Trophoblast cell (in vitro differentiated cells and primary cell): ENCODE results near the gene C1D.

Experiments
- DNase-seq, 2 donors: peaks; one replicate each; pipeline ENCODE4 v3.0.0-alpha.2; 2016
- H2AFZ ChIP-seq: 2 replicates; pipeline ENCODE4 v1.6.1; 2013; ENCODE audit warnings: low read length, moderate library complexity, mild to moderate bottlenecking; ENCODE audit not compliant: insufficient read depth, poor library complexity
- H2AK5ac ChIP-seq: 2 replicates; pipeline ENCODE4 v1.6.1; 2013; ENCODE audit warnings: mild to moderate bottlenecking, low read length
- H2BK120ac ChIP-seq: 2 replicates; pipeline ENCODE4 v1.6.1; 2013; ENCODE audit warnings: low read length, mild to moderate bottlenecking, moderate library complexity; ENCODE audit not compliant: insufficient read depth, poor library complexity
- H2BK12ac ChIP-seq: 2 replicates; pipeline ENCODE4 v1.6.1; 2013; ENCODE audit warnings: mild to moderate bottlenecking, low read length, moderate library complexity
- H2BK5ac ChIP-seq: 2 replicates; pipeline ENCODE4 v1.6.1; 2013; ENCODE audit warnings: low read length, low read depth, moderate library complexity, mild to moderate bottlenecking; ENCODE audit not compliant: poor library complexity
- H3K14ac ChIP-seq: 2 replicates; pipeline ENCODE4 v1.6.1; 2013; ENCODE audit warnings: mild to moderate bottlenecking, low read length
- H3K18ac ChIP-seq: 2 replicates; pipeline ENCODE4 v1.6.1; 2013; ENCODE audit warnings: mild to moderate bottlenecking, low read length
- H3K23ac ChIP-seq: 2 replicates; pipeline ENCODE4 v1.6.1; 2013; ENCODE audit warnings: low read length
- H3K27ac ChIP-seq: 2 replicates; pipeline ENCODE4 v1.5.1; 2013; ENCODE audit warnings: low read depth, mild to moderate bottlenecking, inconsistent platforms, low read length, moderate library complexity
- H3K27me3 ChIP-seq: 2 replicates; pipeline ENCODE4 v1.6.1; 2013; ENCODE audit warnings: inconsistent platforms, mild to moderate bottlenecking, low read length, moderate library complexity; ENCODE audit not compliant: insufficient read depth
- H3K36me3 ChIP-seq, 2 experiments: 1 replicate in 1 of 2; 2 replicates in 1 of 2; pipeline ENCODE4 v1.6.1; 2013; ENCODE audit warnings: low read length in 2 of 2, mild to moderate bottlenecking in 2 of 2, moderate library complexity in 1 of 2; ENCODE audit not compliant: insufficient read depth in 2 of 2, control insufficient read depth in 1 of 2
- H3K4ac ChIP-seq: 2 replicates; pipeline ENCODE4 v1.6.1; 2013; ENCODE audit warnings: low read depth, mild to moderate bottlenecking, low read length, moderate library complexity
- H3K4me1 ChIP-seq, 2 experiments: 1 replicate in 1 of 2; 2 replicates in 1 of 2; pipeline ENCODE4 v1.6.1; 2013; ENCODE audit warnings: low read length in 2 of 2, mild to moderate bottlenecking in 2 of 2, moderate library complexity in 1 of 2; ENCODE audit not compliant: insufficient read depth in 2 of 2, control insufficient read depth in 1 of 2
- H3K4me2 ChIP-seq: 2 replicates; pipeline ENCODE4 v1.6.1; 2013; ENCODE audit warnings: inconsistent platforms, mild to moderate bottlenecking, low read length, moderate library complexity
- H3K4me3 ChIP-seq: 2 replicates; pipeline ENCODE4 v1.5.1; 2013; ENCODE audit warnings: mild to moderate bottlenecking, low read depth, low read length, inconsistent platforms
- H3K79me1 ChIP-seq: one replicate; pipeline ENCODE4 v1.6.1; 2013; ENCODE audit warnings: low read length
- H3K79me2 ChIP-seq: 2 replicates; pipeline ENCODE4 v1.6.1; 2013; ENCODE audit warnings: low read length, mild to moderate bottlenecking; ENCODE audit not compliant: control insufficient read depth, insufficient read depth, poor library complexity
- H3K9ac ChIP-seq: 2 replicates; pipeline ENCODE4 v1.6.1; 2013; ENCODE audit warnings: mild to moderate bottlenecking, low read length
- H3K9me3 ChIP-seq: 2 replicates; pipeline ENCODE4 v1.6.1; 2013; ENCODE audit warnings: low read depth, mild to moderate bottlenecking, control low read depth, inconsistent platforms, low read length; ENCODE audit not compliant: insufficient read depth
- H4K12ac ChIP-seq: 2 replicates; pipeline ENCODE4 v1.6.1; 2013; ENCODE audit warnings: low read depth, mild to moderate bottlenecking, low read length, moderate library complexity
- H4K8ac ChIP-seq: 2 replicates; pipeline ENCODE4 v1.6.1; 2013; ENCODE audit warnings: low read depth, mild to moderate bottlenecking, low read length, moderate library complexity
- H4K91ac ChIP-seq: one replicate; pipeline ENCODE4 v1.6.1; 2013; ENCODE audit warnings: low read depth, mild to moderate bottlenecking, low read length, moderate library complexity
- WGBS: extraction: QIAGEN DNeasy Blood & Tissue Kit; methylation state at CpG from one replicate; pipeline ENCODE4 v1.1.7; 2013; ENCODE audit warnings: missing lambda C conversion rate; ENCODE audit not compliant: insufficient read length, insufficient coverage; ENCODE audit errors: extremely low coverage; 5-methylcytosine and 5-hydroxymethylcytosine counted together

The C1D gene

DNA sequence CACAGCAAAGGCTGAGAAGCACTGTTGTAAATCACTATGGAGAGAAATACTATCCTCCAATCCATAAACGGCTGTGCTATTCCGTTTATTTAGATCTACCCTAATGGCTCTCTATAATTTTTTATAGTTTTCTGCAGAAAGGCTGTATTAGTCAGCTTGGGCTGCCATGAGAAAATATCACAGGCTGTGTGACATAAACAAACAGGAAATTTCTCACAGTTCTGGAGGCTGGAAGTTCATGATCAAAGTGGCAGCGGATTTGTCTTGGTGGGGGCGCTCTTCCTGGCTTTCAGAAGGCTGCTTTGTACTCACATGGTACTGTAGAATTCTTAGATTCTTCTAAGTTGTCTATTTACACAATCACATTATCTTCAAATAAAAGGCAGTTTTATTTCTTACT, 44.1 kb downstream of the C1D start:
- no peak overlapping the region for H3K27ac ChIP-seq
- H2BK120ac ChIP-seq, result no peak overlapping the region
- H2AFZ ChIP-seq, result no peak overlapping the region
- no peak overlapping the region for H3K4me3 ChIP-seq
- no peak overlapping the region for H3K14ac ChIP-seq
- DNase-seq, result no peak
- H4K8ac ChIP-seq, result no peak overlapping the region
- H4K12ac ChIP-seq, result no peak overlapping the region
- no peak overlapping the region for H2AK5ac ChIP-seq
- H3K23ac ChIP-seq, result no peak overlapping the region
- no peak overlapping the region for H2BK12ac ChIP-seq
- H3K9ac ChIP-seq, result no peak overlapping the region
- no peak overlapping the region for H3K4me2 ChIP-seq
- no peaks in the 10 kb centered on the region for H3K27me3 ChIP-seq
- H3K36me3 ChIP-seq, result no peaks in the 10 kb centered on the region
- WGBS, result no CpG with 5 or more reads among the region's 4 CpGs
- no peaks in the 10 kb centered on the region for H3K79me2 ChIP-seq
- no peak overlapping the region for H3K4ac ChIP-seq
- H3K18ac ChIP-seq, result no peak overlapping the region
- no peaks in the 10 kb centered on the region for H3K79me1 ChIP-seq
- no peak overlapping the region for H2BK5ac ChIP-seq
- H4K91ac ChIP-seq, result no peak overlapping the region
- H3K4me1 ChIP-seq, result no peaks in the 10 kb centered on the region
- H3K9me3 ChIP-seq, result peaks cover 1% of the 10 kb centered on the region

DNA sequence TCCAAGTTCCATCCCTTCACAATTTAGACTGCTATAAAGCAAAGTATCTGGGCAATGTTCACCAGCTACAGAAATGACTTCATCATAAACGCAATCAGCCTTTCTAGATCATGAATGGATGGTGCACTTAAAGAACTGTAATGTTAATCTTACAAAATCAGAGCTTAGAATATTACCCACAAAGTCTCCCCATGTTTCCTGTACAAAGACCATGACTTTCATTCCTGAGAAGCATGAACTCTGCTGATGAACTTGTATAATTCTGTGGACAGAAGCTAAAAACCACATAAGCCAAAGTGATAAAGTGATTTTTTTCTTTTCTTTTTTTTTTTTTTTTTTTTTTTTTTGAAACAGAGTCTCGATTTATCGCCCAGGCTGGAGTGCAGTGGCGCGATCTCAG, 53.3 kb downstream of the C1D start:
- no peaks in the 10 kb centered on the region for H3K9me3 ChIP-seq
- H4K12ac ChIP-seq, result no peak overlapping the region
- H3K4me2 ChIP-seq, result no peak overlapping the region
- H3K4me3 ChIP-seq, result no peak overlapping the region
- no peak overlapping the region for H2BK12ac ChIP-seq
- no peak overlapping the region for H2BK120ac ChIP-seq
- no peak overlapping the region for H3K4ac ChIP-seq
- no peak overlapping the region for H3K18ac ChIP-seq
- no peaks in the 10 kb centered on the region for H3K79me2 ChIP-seq
- no peaks in the 10 kb centered on the region for H3K4me1 ChIP-seq
- H3K23ac ChIP-seq, result no peak overlapping the region
- H4K91ac ChIP-seq, result no peak overlapping the region
- DNase-seq, result no peak
- no CpG with 5 or more reads among the region's 5 CpGs for WGBS
- H3K36me3 ChIP-seq, result no peaks in the 10 kb centered on the region
- no peaks in the 10 kb centered on the region for H3K27me3 ChIP-seq
- no peak overlapping the region for H2AFZ ChIP-seq
- H2AK5ac ChIP-seq, result no peak overlapping the region
- no peak overlapping the region for H4K8ac ChIP-seq
- no peak overlapping the region for H3K9ac ChIP-seq
- H3K27ac ChIP-seq, result no peak overlapping the region
- H3K79me1 ChIP-seq, result no peaks in the 10 kb centered on the region
- H3K14ac ChIP-seq, result no peak overlapping the region
- no peak overlapping the region for H2BK5ac ChIP-seq

GRCh38 chr2:68000170-68000825, 62.5 kb downstream of the C1D start:
- H3K36me3 ChIP-seq, result no peaks in the 10 kb centered on the region
- no peak overlapping the region for H3K4ac ChIP-seq
- H2BK5ac ChIP-seq, result no peak overlapping the region
- DNase-seq, result no peak
- H3K4me2 ChIP-seq, result no peak overlapping the region
- H3K9me3 ChIP-seq, result peaks cover 2% of the 10 kb centered on the region
- no peak overlapping the region for H4K12ac ChIP-seq
- no peak overlapping the region for H3K18ac ChIP-seq
- H4K91ac ChIP-seq, result no peak overlapping the region
- no peak overlapping the region for H4K8ac ChIP-seq
- no peak overlapping the region for H2AFZ ChIP-seq
- H3K23ac ChIP-seq, result no peak overlapping the region
- no peaks in the 10 kb centered on the region for H3K4me1 ChIP-seq
- no peaks in the 10 kb centered on the region for H3K27me3 ChIP-seq
- no peak overlapping the region for H2BK12ac ChIP-seq
- WGBS, result no CpG with 5 or more reads among the region's 8 CpGs
- no peaks in the 10 kb centered on the region for H3K79me1 ChIP-seq
- no peak overlapping the region for H3K27ac ChIP-seq
- H3K79me2 ChIP-seq, result no peaks in the 10 kb centered on the region
- H2AK5ac ChIP-seq, result no peak overlapping the region
- H2BK120ac ChIP-seq, result no peak overlapping the region
- no peak overlapping the region for H3K9ac ChIP-seq
- no peak overlapping the region for H3K4me3 ChIP-seq
- no peak overlapping the region for H3K14ac ChIP-seq

DNA sequence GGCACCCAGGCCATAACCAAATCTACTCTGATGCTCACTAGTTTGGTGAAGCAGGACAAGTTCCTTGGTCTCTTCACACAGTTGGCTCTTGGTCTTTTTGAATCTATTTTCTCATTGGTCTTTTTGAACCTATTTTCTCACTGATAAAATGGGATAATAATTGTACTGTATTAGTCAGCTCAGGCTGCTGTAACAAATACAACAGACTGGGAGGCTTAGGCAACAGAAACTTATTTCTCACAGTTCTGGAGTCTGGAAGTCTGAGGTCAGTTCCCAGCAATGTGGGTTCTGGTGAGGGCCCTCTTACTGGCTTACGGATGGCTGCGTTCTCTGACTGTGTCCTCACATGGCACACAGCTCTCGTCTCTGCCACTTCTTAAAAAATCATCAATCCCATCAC, 63.5 kb downstream of the C1D start:
- Histone ChIP-seq H3K79me1 (no peaks in the 10 kb centered on the region), H2AFZ (no peak overlapping the region), H3K9ac (no peak overlapping the region), H2BK120ac (no peak overlapping the region), H3K4ac (no peak overlapping the region), H3K79me2 (no peaks in the 10 kb centered on the region), H3K4me2 (no peak overlapping the region), H3K4me1 (no peaks in the 10 kb centered on the region), H2BK5ac (no peak overlapping the region), H2AK5ac (no peak overlapping the region), H3K14ac (no peak overlapping the region), H3K18ac (no peak overlapping the region), H3K27me3 (no peaks in the 10 kb centered on the region), H3K23ac (no peak overlapping the region), H3K27ac (no peak overlapping the region), H4K91ac (no peak overlapping the region), H3K9me3 (peaks cover 2% of the 10 kb centered on the region), H2BK12ac (no peak overlapping the region), H4K12ac (no peak overlapping the region), H3K4me3 (no peak overlapping the region), H3K36me3 (no peaks in the 10 kb centered on the region), H4K8ac (no peak overlapping the region)
- no peak for DNase-seq
- no CpG with 5 or more reads among the region's 3 CpGs for WGBS
